IMR-90 (cell line): ENCODE measurements around the gene NOL12. TPM values are rescaled to one million over a fixed set of nuclear protein-coding genes. Genes with fewer than 3 reads are reported as not detected.
A peak's percentile ranks its signal among the peaks of the same experiment; 100 is the strongest.

Source experiments
- ATAC-seq: fragments of 200-7000 bp; cut with Tn5 transposase; 2 replicates; pipeline ENCODE4 v1.9.1; 2020; ENCODE audit warnings: low read depth, mild to moderate bottlenecking, moderate library complexity
- BruUV-seq: library from RNA; stranded (reverse); fragments of 400-500 nt; replicated peaks from 2 replicates; lab custom pipeline; 2021; lab: Mats Ljungman, UMichigan
- CTCF ChIA-PET: fragments of 300-600 bp; formaldehyde crosslinking; extraction: SDS; loops from one replicate; lab custom pipeline; 2021; ENCODE audit warnings: antibody characterized with exemption; lab: Yijun Ruan, JAX
- POLR2A ChIA-PET: fragments of 300-600 bp; sonication (Branson Sonifier 250); formaldehyde crosslinking; loops from one replicate; lab custom pipeline; 2022; ENCODE audit warnings: antibody characterized with exemption; ENCODE audit not compliant: unreplicated experiment; lab: Charles Lee
- DNase-seq: peaks from one replicate; pipeline ENCODE4 v3.0.0; 2013
- H2AFZ ChIP-seq: replicated peaks from 2 replicates; pipeline ENCODE3; 2013; ENCODE audit warnings: low read length, mild to moderate bottlenecking; ENCODE audit not compliant: poor library complexity
- H2AK5ac ChIP-seq: 2 replicates; pipeline ENCODE4 v1.6.1; 2013; ENCODE audit warnings: low read depth, low read length, inconsistent platforms
- H2AK9ac ChIP-seq: replicated peaks from 2 replicates; pipeline ENCODE3; 2013; ENCODE audit warnings: mild to moderate bottlenecking, low read depth, low read length, moderate library complexity; ENCODE audit not compliant: poor library complexity
- H2BK120ac ChIP-seq: 2 replicates; pipeline ENCODE4 v1.6.1; 2013; ENCODE audit warnings: low read depth, low read length, inconsistent platforms
- H2BK15ac ChIP-seq: 3 replicates; pipeline ENCODE4 v1.6.1; 2013; ENCODE audit warnings: low read depth, low read length, inconsistent platforms
- H2BK20ac ChIP-seq: 2 replicates; pipeline ENCODE4 v1.6.1; 2013; ENCODE audit warnings: low read depth, mild to moderate bottlenecking, inconsistent platforms, low read length, moderate library complexity
- H2BK5ac ChIP-seq: 2 replicates; pipeline ENCODE4 v1.6.1; 2013; ENCODE audit warnings: mild to moderate bottlenecking, low read depth, low read length, inconsistent platforms; ENCODE audit not compliant: poor library complexity, severe bottlenecking
- H3K14ac ChIP-seq: replicated peaks from 2 replicates; pipeline ENCODE4 v1.6.1; 2013; ENCODE audit warnings: low read depth, low read length, inconsistent platforms
- H3K18ac ChIP-seq: 2 replicates; pipeline ENCODE4 v1.6.1; 2013; ENCODE audit warnings: low read depth, low read length, control low read depth
- H3K23ac ChIP-seq: 2 replicates; pipeline ENCODE4 v1.6.1; 2013; ENCODE audit warnings: low read depth, low read length, inconsistent platforms
- H3K27ac ChIP-seq: 2 replicates; pipeline ENCODE4 v1.5.1; 2013; ENCODE audit warnings: mild to moderate bottlenecking, control low read depth, low read length; ENCODE audit not compliant: insufficient read depth
- H3K27me3 ChIP-seq: 2 replicates; pipeline ENCODE4 v1.6.1; 2013; ENCODE audit warnings: low read length; ENCODE audit not compliant: control insufficient read depth, insufficient read depth
- H3K36me3 ChIP-seq: 2 replicates; pipeline ENCODE4 v1.6.1; 2013; ENCODE audit warnings: low read length, mixed read lengths; ENCODE audit not compliant: control insufficient read depth, insufficient read depth
- H3K4ac ChIP-seq: 2 replicates; pipeline ENCODE4 v1.6.1; 2013; ENCODE audit warnings: low read depth, low read length, inconsistent platforms
- H3K4me1 ChIP-seq: 2 replicates; pipeline ENCODE4 v1.6.1; 2013; ENCODE audit warnings: low read length, mixed read lengths; ENCODE audit not compliant: control insufficient read depth, insufficient read depth
- H3K4me2 ChIP-seq: 2 replicates; pipeline ENCODE4 v1.6.1; 2013; ENCODE audit warnings: low read depth, mild to moderate bottlenecking, control low read depth, low read length, moderate library complexity
- H3K4me3 ChIP-seq: 2 replicates; pipeline ENCODE4 v1.5.1; 2013; ENCODE audit warnings: low read depth, mild to moderate bottlenecking, control low read depth, low read length, moderate library complexity; ENCODE audit not compliant: insufficient read depth
- H3K56ac ChIP-seq: 2 replicates; pipeline ENCODE4 v1.6.1; 2013; ENCODE audit warnings: low read length, inconsistent platforms; ENCODE audit not compliant: insufficient read depth; ENCODE audit errors: extremely low read depth
- H3K79me1 ChIP-seq, 2 experiments: 2 replicates each; pipeline ENCODE4 v1.6.1; 2013; ENCODE audit warnings: low read length in 2 of 2, inconsistent platforms in 1 of 2, low read depth in 1 of 2
- H3K9ac ChIP-seq: 2 replicates; pipeline ENCODE4 v1.6.1; 2013; ENCODE audit warnings: low read depth, low read length, control low read depth
- H3K9me1 ChIP-seq: 2 replicates; pipeline ENCODE4 v1.6.1; 2013; ENCODE audit warnings: low read length, inconsistent platforms; ENCODE audit not compliant: insufficient read depth
- H3K9me3 ChIP-seq: 2 replicates; pipeline ENCODE4 v1.6.1; 2013; ENCODE audit warnings: low read length; ENCODE audit not compliant: control insufficient read depth, insufficient read depth
- H4K20me1 ChIP-seq: 2 replicates; pipeline ENCODE4 v1.6.1; 2013; ENCODE audit warnings: low read length, inconsistent platforms; ENCODE audit not compliant: insufficient read depth
- H4K5ac ChIP-seq: 2 replicates; pipeline ENCODE4 v1.6.1; 2013; ENCODE audit warnings: mild to moderate bottlenecking, low read depth, low read length, control low read depth
- H4K8ac ChIP-seq, 2 experiments: 2 replicates each; pipeline ENCODE4 v1.6.1; 2013; ENCODE audit warnings: low read depth in 2 of 2, low read length in 2 of 2, control low read depth in 1 of 2, inconsistent platforms in 1 of 2
- H4K91ac ChIP-seq: 2 replicates; pipeline ENCODE4 v1.6.1; 2013; ENCODE audit warnings: low read depth, low read length, inconsistent platforms; ENCODE audit not compliant: insufficient read depth
- BHLHE40 ChIP-seq: fragments of 150-350 bp; IDR thresholded peaks from 2 replicates; pipeline ENCODE4 v1.6.1; 2016; ENCODE audit warnings: mild to moderate bottlenecking, low read depth, low read length
- CEBPB ChIP-seq: IDR thresholded peaks from 2 replicates; pipeline ENCODE4 v1.6.1; 2012; ENCODE audit warnings: low read depth, low read length, improper control_type of control experiment
- CHD1 ChIP-seq: IDR thresholded peaks from 2 replicates; pipeline ENCODE4 v1.6.1; 2012; ENCODE audit warnings: low read depth, low read length, improper control_type of control experiment
- FOS ChIP-seq: fragments of 150-350 bp; IDR thresholded peaks from 2 replicates; pipeline ENCODE4 v1.6.1; 2016; ENCODE audit warnings: low read depth, low read length
- MAFK ChIP-seq: IDR thresholded peaks from 2 replicates; pipeline ENCODE4 v1.6.1; 2012; ENCODE audit warnings: low read depth, low read length, improper control_type of control experiment
- MAZ ChIP-seq: IDR thresholded peaks from 2 replicates; pipeline ENCODE4 v1.6.1; 2012; ENCODE audit warnings: low read depth, mild to moderate bottlenecking, low read length, improper control_type of control experiment, moderate library complexity, borderline replicate concordance
- MXI1 ChIP-seq: IDR thresholded peaks from 2 replicates; pipeline ENCODE4 v1.6.1; 2012; ENCODE audit warnings: low read depth, mild to moderate bottlenecking, low read length, moderate library complexity, borderline replicate concordance
- NFE2L2 ChIP-seq: fragments of 150-350 bp; IDR thresholded peaks from 2 replicates; pipeline ENCODE4 v1.6.1; 2016; ENCODE audit warnings: low read depth, mild to moderate bottlenecking, low read length
- POLR2A ChIP-seq: IDR thresholded peaks from 2 replicates; pipeline ENCODE4 v1.6.1; 2012; ENCODE audit warnings: mild to moderate bottlenecking, low read depth, low read length
- RAD21 ChIP-seq: IDR thresholded peaks from 2 replicates; pipeline ENCODE4 v1.6.1; 2012; ENCODE audit warnings: low read length, improper control_type of control experiment
- RCOR1 ChIP-seq: IDR thresholded peaks from 2 replicates; pipeline ENCODE4 v1.6.1; 2012; ENCODE audit warnings: mild to moderate bottlenecking, low read length, improper control_type of control experiment; ENCODE audit not compliant: insufficient replicate concordance
- RFX5 ChIP-seq: IDR thresholded peaks from 2 replicates; pipeline ENCODE4 v1.8.0; 2012; ENCODE audit warnings: low read depth, mild to moderate bottlenecking, low read length, moderate library complexity
- SMC3 ChIP-seq: fragments of 150-350 bp; IDR thresholded peaks from 2 replicates; pipeline ENCODE4 v1.6.1; 2016; ENCODE audit warnings: low read depth, mild to moderate bottlenecking, antibody characterized with exemption, low read length, moderate library complexity
- WGBS, 2 experiments: methylation state at CpG; one replicate each; pipeline versions ENCODE4 v1.1.5 to v1.1.7; 2013; ENCODE audit warnings: missing lambda C conversion rate in 2 of 2; ENCODE audit not compliant: insufficient read length in 1 of 2; ENCODE audit errors: extremely low coverage in 2 of 2; 5-methylcytosine and 5-hydroxymethylcytosine counted together
- dilution Hi-C: fragments of 300-500 bp; cut with HindIII; formaldehyde crosslinking; loops from one replicate; pipeline ENCODE4 v1.14.3; 2018; ENCODE audit warnings: low sequenced_read_pairs; ENCODE audit not compliant: unreplicated experiment
- in situ Hi-C: fragments of 300-500 bp; cut with MboI; formaldehyde crosslinking; loops from 3 replicates; pipeline ENCODE4 v1.14.3; 2019; ENCODE audit warnings: low sequenced_read_pairs, inconsistent platforms, mixed read lengths
- intact Hi-C: fragments of 100-400 bp; cut with micrococcal nuclease; formaldehyde crosslinking; loops from 2 replicates; pipeline ENCODE4 v1.10.0; 2022
- polyA plus RNA-seq, 3 experiments: library from polyadenylated mRNA; depleted of rRNA; stranded (reverse); fragments of >200 nt; gene quantifications; 2 replicates each; pipeline ENCODE4 v1.2.3, GENCODE V29; 2012; ENCODE audit warnings: low replicate concordance in 1 of 3
- total RNA-seq: library from RNA; depleted of rRNA; stranded (reverse); fragments of >200 nt; gene quantifications from 2 replicates; pipeline ENCODE4 v1.2.3, GENCODE V29; 2012
- TF ChIP-seq, protein P1 (sequence below): fragments of 150-350 bp; IDR thresholded peaks from 2 replicates; pipeline ENCODE4 v1.6.1; 2017; ENCODE audit warnings: mild to moderate bottlenecking, antibody characterized with exemption, low read length, low read depth
- TF ChIP-seq, protein P2 (sequence below): conservative IDR thresholded peaks from 2 replicates; pipeline ENCODE4 v1.5.1; 2012; ENCODE audit warnings: mild to moderate bottlenecking, low read depth, low read length, improper control_type of control experiment

NOL12 gene
- total and polyA plus RNA-seq, 2 of the 4 experiments (the other 2 are of a cell fraction): 16.0 to 25.6 TPM

DNA sequence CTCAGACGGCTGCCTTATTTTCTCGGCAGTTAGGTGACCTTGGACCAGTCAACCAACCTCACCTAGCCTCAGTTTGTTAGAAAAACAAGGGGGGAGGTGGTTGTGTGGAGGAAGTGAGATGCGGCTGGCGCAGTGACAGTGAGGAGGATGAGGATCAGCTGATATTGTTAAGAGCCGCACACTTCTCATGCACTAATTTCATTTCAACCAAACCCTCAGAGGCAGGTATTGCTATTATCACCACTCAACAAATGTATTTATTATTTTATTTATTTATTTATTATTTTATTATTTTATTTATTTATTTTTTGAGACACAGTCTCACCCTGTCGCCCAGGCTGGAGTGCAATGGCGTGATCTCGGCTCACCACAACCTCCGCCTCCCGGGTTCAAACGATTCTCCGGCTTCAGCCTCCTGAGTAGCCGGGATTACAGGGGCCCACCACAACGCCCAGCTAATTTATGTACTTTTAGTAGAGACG, 8.6 kb upstream of the NOL12 start:
- H3K27ac ChIP-seq: peak overlapping the region; percentile 84
- CTCF ChIA-PET: no interaction called here
- H3K4ac ChIP-seq: peak overlapping the region; percentile 75
- peaks cover 69% of the 10 kb centered on the region for H4K20me1 ChIP-seq
- no peak overlapping the region for H2BK120ac ChIP-seq
- POLR2A ChIA-PET: interaction anchor here (0.6 to 2.8 kb wide), 4 partner anchors 19 to 165 kb away, joined by 4 to 14 read pairs (median 6); partner anchors contain the start of genes GGA1, PDXP and SH3BP1
- peak overlapping the region; percentile 81 for H2AFZ ChIP-seq
- peak overlapping the region; percentile 61; the same call in 1 of the 2 replicates for H2AK5ac ChIP-seq
- no TSS peak for BruUV-seq
- H3K56ac ChIP-seq: peak overlapping the region; percentile 84
- no peak overlapping the region for H3K18ac ChIP-seq
- peaks cover 12 to 58% of the 10 kb centered on the region in 2 experiments; a peak in 3 of 4 replicates for H3K79me1 ChIP-seq
- peak overlapping the region; percentile 97 for H3K14ac ChIP-seq
- dilution Hi-C loops: no loop called here
- peak overlapping the region; percentile 92 for H3K4me3 ChIP-seq
- H4K91ac ChIP-seq: peak overlapping the region; percentile 24; the same call in 1 of the 2 replicates
- H2BK15ac ChIP-seq: 0 out of 3 replicates have a peak overlapping the region, but pooled peaks have one; percentile 7
- H3K36me3 ChIP-seq: peaks cover 28% of the 10 kb centered on the region
- H2AK9ac ChIP-seq: peak overlapping the region; percentile 98
- peaks cover 20% of the 10 kb centered on the region for H3K4me1 ChIP-seq
- peak overlapping the region; percentile 93 for H3K23ac ChIP-seq
- H3K27me3 ChIP-seq: no peaks in the 10 kb centered on the region
- peak overlapping the region; percentile 87 for H2BK5ac ChIP-seq
- WGBS, 2 experiments: 50% methylated on average over 1 of the region's 15 CpGs; no CpG with 5 or more reads in 1 of the 2 experiments
- peak overlapping the region; percentile 85 for H3K9ac ChIP-seq
- H3K9me3 ChIP-seq: no peaks in the 10 kb centered on the region
- DNase-seq (no peak), ATAC-seq (no peak)
- peak overlapping the region; percentile 97 for H3K4me2 ChIP-seq
- H4K8ac ChIP-seq: peak overlapping the region in 1 of 2 experiments; percentile 36; a peak in 1 of 4 replicates
- H2BK20ac ChIP-seq: 0 out of 2 replicates have a peak overlapping the region, but pooled peaks have one; percentile 9
- H4K5ac ChIP-seq: no peak overlapping the region
- in situ Hi-C loops: no loop called here
- intact Hi-C loops: loop anchor here (5.0 kb wide), 1 partner anchor 130 kb away; no protein-coding TSS in a partner anchor
- no peaks in the 10 kb centered on the region; the same call in 1 of the 2 replicates for H3K9me1 ChIP-seq
- TF ChIP-seq RFX5 (no peak), RAD21 (no peak), MAZ (no peak), SMC3 (no peak), NFE2L2 (no peak), MAFK (no peak), POLR2A (no peak), FOS (no peak), BHLHE40 (no peak), RCOR1 (no peak), CHD1 (no peak), MXI1 (no peak), CEBPB (no peak)
- TF ChIP-seq, protein P1, sequence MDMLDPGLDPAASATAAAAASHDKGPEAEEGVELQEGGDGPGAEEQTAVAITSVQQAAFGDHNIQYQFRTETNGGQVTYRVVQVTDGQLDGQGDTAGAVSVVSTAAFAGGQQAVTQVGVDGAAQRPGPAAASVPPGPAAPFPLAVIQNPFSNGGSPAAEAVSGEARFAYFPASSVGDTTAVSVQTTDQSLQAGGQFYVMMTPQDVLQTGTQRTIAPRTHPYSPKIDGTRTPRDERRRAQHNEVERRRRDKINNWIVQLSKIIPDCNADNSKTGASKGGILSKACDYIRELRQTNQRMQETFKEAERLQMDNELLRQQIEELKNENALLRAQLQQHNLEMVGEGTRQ: no peak
- TF ChIP-seq, protein P2, sequence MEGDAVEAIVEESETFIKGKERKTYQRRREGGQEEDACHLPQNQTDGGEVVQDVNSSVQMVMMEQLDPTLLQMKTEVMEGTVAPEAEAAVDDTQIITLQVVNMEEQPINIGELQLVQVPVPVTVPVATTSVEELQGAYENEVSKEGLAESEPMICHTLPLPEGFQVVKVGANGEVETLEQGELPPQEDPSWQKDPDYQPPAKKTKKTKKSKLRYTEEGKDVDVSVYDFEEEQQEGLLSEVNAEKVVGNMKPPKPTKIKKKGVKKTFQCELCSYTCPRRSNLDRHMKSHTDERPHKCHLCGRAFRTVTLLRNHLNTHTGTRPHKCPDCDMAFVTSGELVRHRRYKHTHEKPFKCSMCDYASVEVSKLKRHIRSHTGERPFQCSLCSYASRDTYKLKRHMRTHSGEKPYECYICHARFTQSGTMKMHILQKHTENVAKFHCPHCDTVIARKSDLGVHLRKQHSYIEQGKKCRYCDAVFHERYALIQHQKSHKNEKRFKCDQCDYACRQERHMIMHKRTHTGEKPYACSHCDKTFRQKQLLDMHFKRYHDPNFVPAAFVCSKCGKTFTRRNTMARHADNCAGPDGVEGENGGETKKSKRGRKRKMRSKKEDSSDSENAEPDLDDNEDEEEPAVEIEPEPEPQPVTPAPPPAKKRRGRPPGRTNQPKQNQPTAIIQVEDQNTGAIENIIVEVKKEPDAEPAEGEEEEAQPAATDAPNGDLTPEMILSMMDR: no peak
